GM21786 (cell line): ENCODE results near the gene LACC1.

Experiments
- ATAC-seq: cut with Tn5 transposase; IDR thresholded peaks from one replicate; pipeline ENCODE4 v1.9.1; 2021; ENCODE audit not compliant: unreplicated experiment

LACC1 gene

DNA sequence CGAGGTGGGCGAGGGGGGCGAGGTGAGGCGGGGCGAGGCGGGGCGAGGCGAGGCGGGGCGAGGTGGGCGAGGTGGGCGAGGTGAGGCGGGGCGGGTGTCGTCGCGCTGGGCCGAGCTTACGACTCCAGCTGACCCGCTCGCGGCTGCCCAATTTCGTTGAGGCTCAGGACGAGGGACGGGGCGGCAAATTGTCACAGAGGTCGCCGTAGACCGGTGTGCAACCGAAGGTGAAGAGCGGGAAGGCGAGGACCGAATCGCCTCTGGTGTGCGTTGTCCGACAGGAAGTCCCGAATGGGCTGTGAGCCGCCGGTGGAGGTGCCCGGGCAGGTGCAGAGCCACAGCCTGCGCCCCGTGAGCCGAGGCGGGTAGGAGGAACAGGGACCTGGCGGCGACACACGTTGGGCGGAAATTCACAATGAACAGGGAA is at the start of gene LACC1:
Gene LACC1 (plus strand): TSS at position 150 of the 427 bp plus-strand sequence. CDS start 1,082 bp downstream, outside the sequence.
- ATAC-seq, result peak; percentile 31

DNA sequence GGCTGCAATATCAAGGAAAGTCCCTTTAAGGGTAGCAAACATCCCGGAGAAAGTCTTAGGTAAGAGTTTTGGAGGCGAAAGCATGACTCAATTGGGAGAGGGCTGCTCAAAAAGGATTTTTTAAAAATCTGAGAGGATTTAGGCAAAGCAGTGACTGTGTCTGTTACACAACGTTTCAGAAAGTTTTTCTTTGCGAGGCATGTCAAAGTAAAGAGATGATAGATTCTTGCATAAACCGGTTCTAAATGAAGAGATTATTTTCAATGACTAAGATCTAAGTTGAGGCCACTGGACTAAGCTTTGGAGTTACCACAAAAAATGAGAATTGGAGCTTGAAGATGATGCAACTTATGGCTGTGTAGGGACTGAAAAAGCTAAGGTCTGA is 49.2 kb upstream of the LACC1 start:
- ATAC-seq, result no peak

DNA sequence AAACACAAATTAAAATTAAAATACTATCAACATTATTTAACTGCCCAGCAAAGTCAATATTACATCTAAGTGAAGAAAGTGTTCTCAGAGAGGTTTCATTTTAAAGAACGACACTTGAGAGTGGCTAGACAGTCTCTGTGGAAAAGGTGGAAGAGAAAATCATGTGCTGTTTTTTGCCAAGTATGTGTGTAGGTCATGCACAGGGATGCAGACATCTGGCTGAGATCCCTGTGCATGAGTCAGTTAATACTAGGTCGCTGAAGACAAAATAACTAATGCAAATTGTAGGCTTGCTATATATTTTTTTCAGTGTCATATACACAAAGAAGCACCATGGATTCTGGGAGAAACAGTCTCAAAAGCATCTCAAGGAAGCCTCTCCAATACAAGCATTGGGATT is 48.6 kb upstream of the LACC1 start:
- no peak for ATAC-seq

DNA sequence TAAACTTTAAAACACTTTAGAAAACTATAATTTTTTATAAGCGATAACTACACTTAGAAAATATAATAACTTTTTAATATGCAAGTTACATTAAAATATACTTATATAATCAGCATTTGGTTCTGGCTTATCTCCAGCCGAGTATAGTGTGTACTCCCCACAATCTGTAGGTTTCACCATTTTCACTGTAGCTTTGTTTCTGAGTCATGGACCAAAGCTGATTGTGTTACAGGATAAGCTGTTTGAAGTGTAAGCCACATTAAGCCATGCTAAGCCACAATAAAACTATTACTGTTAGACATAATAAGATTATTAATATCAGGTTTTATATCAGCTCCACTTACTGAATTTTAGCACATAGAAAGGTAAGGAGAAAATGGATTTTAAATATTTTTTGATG is 44.0 kb upstream of the LACC1 start:
- ATAC-seq, result no peak

DNA sequence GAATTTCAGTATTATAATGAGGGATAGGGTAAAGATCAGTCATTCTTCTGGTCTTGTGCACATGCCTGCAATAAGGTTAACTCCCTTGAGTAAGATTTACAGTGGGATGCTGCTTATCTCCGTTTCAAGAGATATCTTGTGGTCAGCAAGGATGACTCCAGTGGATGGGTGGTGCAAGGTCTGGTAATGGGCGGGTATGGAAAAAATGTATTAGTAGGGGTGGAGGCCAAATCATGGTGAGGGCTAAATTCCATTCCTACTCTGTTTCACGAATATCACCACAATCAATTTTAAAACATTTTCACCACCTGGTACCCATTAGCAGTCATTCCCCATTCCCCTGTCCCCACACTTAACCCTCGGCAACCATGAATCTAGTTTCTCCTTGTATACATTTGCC is 40.8 kb upstream of the LACC1 start:
- ATAC-seq, result no peak

DNA sequence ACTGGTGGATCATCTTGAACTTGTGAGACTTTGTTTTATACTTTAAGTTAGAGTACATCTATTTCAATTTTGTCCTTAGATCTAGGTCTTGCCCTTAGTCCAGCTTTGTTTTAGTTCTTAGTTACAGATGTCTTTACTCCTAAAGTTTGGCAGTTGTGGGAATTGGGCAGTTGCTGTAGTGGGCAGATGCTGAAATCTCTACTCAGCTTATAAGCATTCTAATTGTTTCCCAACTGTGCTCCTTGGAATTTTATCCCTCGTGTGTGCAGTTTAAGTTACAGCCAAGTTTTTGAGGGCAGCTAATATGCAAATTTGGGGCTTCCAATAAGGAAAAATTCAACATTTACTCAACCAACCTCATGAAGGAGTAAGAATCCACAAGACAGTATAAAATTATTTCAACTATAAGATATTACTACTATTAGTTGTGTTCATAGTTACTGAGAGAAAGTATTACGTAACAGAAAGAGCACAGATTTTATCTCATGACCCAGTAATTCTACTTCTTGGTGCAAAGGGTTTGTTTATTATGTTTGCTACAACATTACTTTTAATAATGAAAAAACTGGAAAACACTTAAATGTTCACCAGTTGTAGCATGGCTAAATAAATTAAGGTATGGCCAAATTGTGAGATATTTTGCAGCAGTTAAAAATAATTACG is 33.1 kb upstream of the LACC1 start:
- ATAC-seq, result no peak

DNA sequence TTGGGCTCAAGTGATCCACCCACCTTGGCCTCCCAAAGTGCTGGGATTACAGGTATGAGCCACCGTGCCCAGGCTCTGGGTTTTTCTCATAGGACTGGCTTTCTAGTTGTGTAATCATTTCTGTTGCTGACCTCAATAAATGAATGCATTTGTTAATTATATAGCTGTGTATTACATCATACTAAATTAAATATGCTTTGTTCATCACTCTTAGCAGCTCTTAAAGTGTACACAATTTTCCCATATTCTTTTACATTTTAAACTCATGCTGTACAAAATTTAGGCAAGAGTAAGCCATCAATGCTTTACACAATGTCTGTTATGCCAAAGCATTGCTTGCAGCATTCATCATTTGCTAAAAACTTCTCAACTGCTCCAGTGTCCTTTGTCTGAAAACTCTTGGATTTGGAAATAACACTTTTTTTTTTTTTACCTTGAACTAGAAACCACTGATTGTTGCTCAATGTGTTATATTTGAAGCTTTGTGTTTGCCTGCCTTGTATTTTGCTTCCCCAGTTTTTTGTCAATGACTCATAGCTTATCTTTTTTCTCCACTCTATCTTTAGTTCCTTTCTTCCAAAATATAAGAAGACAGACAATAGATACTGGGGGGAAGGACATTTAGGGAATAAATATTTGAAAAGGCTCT is 31.6 kb upstream of the LACC1 start:
- ATAC-seq, result no peak

DNA sequence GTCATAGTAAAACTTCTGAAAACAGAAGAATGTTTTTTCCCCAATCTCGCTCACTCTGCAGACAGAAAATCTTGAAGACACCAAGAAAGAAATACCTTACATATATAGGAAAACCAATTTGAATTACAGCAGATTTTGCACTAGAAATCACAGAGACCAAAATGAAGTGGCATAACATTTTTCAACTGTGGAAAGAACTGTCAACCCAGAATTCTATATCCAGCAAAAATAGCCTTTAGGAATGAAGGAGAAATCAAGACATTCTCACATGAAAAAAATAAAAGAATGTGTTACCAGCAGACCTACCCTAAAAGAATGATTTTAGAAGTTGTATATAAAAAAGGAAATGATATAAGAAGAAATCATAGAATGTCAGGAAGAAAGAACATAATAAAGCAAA is 28.8 kb upstream of the LACC1 start:
- no peak for ATAC-seq

DNA sequence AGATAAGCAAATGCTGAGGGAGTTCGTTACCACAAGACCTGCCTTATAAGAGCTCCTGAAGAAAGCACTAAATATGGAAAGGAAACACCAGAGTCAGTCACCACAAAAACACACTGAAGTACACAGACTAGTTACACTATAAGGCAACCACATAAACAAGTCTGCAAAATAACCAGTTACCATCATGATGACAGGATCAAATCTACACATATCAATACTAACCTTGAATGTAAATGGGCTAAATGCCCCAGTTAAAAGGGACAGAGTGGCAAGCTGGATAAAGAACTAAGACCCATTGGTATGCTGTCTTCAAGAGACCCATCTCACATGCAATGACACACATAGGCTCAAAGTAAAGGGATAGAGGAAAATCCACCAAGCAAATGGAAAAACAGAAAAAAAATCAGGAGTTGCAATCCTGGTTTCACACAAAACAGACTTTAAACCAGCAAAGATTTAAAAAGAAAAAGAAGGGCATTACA is 26.7 kb upstream of the LACC1 start:
- ATAC-seq, result no peak

DNA sequence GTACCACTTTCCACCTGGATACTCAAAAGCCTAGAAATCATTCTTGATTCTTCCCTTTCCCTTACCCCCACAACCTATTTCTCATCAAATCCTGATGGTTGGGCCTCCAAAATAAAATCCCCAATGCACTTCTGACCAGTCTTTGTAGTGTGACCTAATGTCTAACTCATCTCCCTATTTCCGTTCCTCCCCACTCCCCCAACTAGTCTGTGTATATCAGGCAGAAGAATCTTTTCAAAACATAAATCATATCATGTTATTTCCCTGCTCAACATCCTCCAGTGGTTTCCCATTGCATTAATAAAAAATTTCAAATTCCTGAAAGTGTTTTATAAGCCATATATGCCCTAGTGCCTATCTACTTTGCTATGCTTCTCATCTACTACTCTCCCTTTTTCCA is 17.8 kb upstream of the LACC1 start:
- ATAC-seq, result no peak

DNA sequence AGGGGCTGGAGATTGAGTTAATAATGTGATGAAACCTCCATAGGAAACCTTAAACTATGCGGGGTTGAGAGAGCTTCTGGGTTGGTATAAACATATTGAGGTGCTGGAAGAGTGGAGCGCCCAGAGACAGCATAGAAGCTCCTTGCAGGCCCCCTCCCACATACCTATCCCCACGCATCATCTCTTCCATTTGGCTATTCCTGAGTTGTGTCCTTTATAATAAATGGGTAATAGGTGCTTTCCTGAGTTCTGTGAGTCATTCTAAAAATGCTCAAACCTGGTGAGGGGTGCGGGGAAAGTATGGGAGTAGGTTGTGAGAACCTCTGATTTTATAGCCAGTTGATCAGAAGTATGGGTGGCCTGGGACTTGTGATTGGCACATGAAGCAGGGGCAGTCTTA is 14.8 kb upstream of the LACC1 start:
- ATAC-seq, result no peak

DNA sequence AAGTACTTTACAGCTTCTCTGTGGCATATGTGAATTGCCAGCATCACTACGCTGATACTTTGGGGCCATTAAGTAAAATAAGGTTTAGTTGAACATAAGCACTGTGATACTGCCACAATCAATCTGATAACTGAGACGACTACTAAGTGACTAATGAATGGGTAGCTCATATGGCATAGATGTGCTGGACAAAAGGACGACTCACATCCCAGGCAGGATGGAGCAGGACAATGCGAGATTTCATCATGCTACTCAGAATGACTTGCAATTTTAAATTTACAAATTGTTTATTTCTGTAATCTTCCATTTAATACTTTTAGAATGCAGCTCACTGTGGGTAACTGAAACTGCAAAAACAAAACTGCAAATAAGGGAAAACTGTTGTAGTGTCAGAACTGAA is 13.8 kb upstream of the LACC1 start:
- no peak for ATAC-seq

DNA sequence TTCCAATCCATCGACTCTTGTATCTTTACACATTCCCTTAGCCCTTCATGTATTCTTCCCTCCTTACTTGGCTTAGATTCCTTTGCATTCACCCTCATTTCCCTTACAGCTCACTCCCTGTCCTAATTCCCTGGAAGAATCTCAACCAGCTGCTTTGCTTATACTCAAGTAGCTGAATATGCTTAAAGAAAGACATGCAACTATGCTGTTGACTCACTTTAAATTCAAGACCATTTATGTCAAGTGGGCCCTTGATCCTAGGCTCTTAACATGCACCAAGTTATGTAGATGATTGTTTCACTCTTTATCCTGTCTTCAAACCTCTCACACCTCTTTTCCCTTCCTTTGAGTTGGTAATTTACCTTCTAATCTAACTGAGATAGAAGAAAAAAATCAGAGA is 7.5 kb upstream of the LACC1 start:
- ATAC-seq, result no peak

DNA sequence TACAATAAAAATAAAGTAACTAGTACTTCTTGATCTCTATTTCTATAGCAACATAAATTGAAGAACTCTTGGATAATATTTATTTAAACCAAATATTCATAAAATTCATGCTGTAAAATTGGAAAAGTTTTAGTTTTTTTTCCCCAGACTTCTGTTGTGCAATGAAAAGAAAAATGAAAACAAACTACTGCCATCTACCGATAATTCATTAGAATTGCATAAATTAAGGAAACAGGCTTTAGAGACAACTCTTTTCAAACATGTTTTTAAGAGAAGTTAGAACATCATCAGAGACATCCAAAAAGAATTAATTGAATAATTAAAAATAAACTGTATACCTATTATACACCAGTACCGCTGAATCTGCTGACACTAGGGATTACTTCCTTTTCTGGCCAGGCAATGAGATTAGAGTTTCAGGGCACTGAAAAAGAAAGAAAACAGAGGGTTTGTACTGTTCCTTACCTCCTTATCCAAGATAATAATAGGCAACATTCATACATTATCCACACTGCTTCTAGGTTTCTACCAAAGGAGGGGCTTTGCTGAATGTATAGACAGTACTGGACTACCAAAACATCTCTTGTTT is 5.1 kb upstream of the LACC1 start:
- ATAC-seq, result no peak

DNA sequence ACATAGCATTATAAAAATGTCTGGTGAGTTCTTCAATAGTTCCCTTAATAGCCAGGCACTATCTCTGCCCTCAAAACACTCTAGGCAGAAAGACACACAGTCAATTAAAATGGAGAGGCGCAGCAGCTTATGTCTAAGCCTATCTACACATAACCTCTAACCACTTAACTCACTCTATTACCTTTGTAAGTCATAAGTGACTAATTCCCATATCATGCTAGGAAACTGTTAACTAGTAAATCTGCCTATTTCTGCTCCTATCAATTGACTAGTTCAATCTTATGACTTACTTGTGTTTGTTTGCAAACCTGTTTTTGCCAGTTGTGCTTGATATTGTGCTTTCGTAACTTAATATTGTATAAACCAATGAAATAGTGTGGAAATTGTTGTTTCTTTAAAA is 3.3 kb upstream of the LACC1 start:
- no peak for ATAC-seq

DNA sequence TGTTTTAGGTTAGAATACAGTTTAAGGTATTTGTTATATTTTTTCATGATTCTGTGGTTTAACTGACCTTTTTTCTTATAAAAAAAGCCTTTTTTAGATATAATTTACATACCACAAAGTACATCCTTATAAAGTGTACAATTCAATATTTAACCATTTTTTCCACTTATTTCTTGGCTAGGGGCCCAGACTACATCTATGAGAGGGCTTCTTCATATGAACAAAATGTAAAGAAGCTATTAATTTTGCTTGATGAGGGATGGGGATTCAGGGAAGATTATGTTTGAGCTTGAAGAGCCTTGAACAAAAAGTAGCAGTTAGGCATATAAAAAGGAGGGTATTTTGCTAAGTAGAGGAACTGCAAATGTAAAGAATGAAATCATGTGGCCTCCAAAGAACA is 2.4 kb upstream of the LACC1 start:
- no peak for ATAC-seq

DNA sequence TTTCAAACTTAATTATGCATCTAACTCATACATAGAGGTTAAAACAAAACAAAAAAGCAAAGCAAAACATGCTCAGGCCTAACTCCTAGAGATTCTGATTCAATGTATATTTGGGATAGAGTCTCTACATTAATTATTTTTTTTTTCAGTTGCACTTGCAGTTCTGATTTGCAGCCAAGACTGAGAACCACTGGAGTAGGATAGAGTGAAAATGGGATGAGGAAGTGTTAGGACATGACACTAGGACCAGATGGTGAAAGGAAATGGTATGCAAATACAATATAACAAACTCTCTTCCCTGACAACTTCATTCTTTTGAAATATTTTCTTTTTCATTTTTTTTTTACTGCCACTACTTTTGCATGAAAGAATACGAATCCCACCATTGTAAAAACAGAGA is 1.9 kb upstream of the LACC1 start:
- no peak for ATAC-seq

DNA sequence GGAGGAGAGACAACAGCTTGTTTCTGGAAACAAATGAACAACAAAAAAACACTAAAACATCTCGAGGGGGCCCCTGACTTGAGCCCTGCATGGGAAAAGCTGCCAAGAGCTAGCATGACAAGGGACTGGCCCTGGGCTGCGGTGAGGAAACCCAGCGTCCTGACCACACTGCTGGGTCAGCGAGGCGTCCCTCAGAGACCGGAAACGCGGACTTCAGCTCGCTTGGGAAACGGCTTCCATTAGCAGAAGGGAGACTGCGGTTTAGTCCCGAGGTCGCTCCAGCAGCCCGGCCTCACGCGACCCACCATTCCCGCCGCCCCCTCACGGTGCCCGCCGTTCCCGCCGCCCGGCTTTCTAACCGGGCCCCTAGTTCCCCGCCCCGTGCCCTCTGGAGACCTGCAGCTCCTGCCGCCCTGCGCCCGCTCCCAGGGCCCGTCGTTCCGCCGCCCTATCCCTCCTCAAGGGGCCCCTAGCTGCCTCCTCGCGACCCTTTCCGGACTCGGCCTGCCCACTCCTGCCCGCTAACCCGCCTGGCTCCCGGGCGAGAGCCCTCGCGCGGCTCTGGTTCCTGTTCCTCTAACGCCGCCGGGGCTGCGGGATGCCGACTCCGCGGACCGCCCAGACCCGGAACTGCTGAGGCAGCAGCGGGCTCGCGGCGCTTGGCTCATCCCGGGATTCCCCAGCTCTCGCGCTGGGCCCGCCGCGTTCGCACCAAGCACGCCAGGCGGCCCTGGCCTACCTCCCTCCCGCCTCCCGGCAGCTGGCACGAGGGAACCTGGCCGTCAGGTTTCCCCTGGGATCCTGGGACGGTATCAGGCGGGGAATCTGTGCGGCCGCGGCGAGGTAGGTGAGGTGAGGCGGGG is 581 bp upstream of the LACC1 start, which contains the start of gene CCDC122:
Gene CCDC122 (minus strand): TSS at position 849 of the 863 bp plus-strand sequence. CDS start 10,364 bp downstream, outside the sequence.
- ATAC-seq, result peak; percentile 65

DNA sequence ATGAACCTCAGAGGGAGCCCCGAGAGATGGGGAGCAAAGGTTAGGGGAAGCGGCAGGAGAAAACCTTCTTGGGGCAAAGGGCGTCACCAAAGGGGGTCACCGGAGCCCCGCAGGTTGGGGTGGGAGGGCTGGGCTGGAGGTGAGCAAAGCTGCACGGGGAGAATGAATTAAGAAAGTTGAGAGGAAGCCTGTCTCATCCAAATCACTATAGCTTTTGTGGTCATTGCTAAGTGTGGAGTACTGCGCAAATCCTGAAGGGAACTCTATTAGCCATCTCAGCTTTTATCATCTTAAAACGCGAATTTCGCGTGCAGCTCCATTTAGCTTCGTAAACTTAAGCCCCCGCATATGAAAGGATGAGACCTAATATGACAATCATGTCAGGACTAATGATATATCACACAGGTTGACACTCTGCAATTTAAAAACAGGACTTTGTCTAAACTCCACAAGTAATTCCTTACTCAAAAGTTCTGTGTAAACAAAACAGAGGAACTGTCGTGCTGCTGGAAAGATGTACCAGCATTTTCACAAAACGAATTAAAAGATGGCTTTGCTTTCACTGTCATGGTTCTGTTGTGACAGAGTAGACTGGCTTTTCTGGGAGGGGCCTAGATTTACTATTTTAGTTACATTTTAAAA is 631 bp downstream of the LACC1 start:
- ATAC-seq, result no peak

DNA sequence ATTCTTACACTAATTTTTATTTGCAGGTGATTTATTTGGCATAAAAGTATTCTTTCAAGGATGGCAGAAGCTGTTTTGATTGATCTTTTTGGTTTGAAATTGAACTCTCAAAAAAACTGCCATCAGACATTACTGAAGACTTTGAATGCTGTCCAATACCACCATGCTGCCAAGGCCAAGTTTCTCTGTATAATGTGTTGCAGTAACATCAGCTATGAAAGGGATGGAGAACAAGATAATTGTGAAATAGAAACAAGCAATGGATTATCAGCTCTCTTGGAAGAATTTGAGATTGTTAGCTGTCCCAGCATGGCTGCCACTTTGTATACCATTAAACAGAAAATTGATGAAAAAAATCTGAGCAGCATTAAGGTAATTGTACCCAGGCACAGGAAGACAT is 1.2 kb downstream of the LACC1 start:
- no peak for ATAC-seq

DNA sequence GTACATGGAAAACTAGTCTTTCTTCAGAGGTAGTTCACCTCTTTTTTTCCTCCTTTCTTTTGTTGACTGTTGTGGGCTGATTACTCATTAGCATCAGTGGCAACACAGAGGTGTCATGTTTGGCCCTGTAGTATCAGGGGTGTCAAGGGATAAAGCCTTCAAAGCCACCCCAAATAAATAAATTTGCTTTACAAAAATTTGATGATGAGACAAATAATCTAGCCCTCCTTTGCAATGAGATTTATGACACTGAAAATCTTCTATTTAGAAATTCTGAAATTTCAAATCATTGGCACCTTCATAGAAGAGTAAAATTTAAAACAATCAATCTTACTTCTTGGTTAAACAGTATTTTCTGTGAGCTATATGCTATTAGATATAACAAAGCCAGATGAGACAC is 1.9 kb downstream of the LACC1 start:
- no peak for ATAC-seq
